Natural killer cell (primary cell): ENCODE data around the gene TMEM182. TPM values are rescaled to one million over a fixed set of nuclear protein-coding genes. Genes with fewer than 3 reads are reported as not detected.

Source experiments
- ATAC-seq, 3 donors: fragments of 150-1000 bp in 2 of 3; fragments of 200-7000 bp in 1 of 3; cut with Tn5 transposase; 1 replicate in 1 of 3; 2 replicates in 2 of 3; pipeline ENCODE4 v1.10.0; 2021; ENCODE audit warnings: mild to moderate bottlenecking in 2 of 3, moderate library complexity in 2 of 3
- DNase-seq, 2 donors: peaks; one replicate each; pipeline versions ENCODE4 v3.0.0 to v3.0.0-alpha.2; 2013 to 2021; ENCODE audit warnings: mixed read lengths in 1 of 2
- H3K27ac ChIP-seq: one replicate; pipeline ENCODE4 v1.5.1; 2013; ENCODE audit warnings: mild to moderate bottlenecking, low read length
- H3K27me3 ChIP-seq: one replicate; pipeline ENCODE4 v1.6.1; 2013; ENCODE audit warnings: low read length; ENCODE audit not compliant: control insufficient read depth, insufficient read depth
- H3K36me3 ChIP-seq: one replicate; pipeline ENCODE4 v1.6.1; 2013; ENCODE audit warnings: low read length; ENCODE audit not compliant: control insufficient read depth, insufficient read depth
- H3K4me1 ChIP-seq: one replicate; pipeline ENCODE4 v1.6.1; 2013; ENCODE audit warnings: low read length; ENCODE audit not compliant: control insufficient read depth, insufficient read depth
- H3K4me3 ChIP-seq: one replicate; pipeline ENCODE4 v1.5.1; 2013; ENCODE audit warnings: low read length
- H3K9me3 ChIP-seq: one replicate; pipeline ENCODE4 v1.6.1; 2013; ENCODE audit warnings: low read length; ENCODE audit not compliant: control insufficient read depth, insufficient read depth
- H3K27ac Mint-ChIP-seq, 2 donors: one replicate each; pipeline ENCODE4 v1.8.0; 2022; ENCODE audit warnings: mild to moderate bottlenecking in 2 of 2, mixed read lengths in 2 of 2, moderate library complexity in 1 of 2
- H3K27me3 Mint-ChIP-seq, 2 donors: one replicate each; pipeline ENCODE4 v1.8.0; 2022; ENCODE audit warnings: low read depth in 2 of 2, mixed read lengths in 2 of 2
- H3K36me3 Mint-ChIP-seq: one replicate; pipeline ENCODE4 v1.8.0; 2022; ENCODE audit warnings: mixed read lengths
- H3K4me1 Mint-ChIP-seq, 2 donors: one replicate each; pipeline ENCODE4 v1.8.0; 2022; ENCODE audit warnings: mixed read lengths in 2 of 2
- H3K4me3 Mint-ChIP-seq: one replicate; pipeline ENCODE4 v1.8.0; 2022; ENCODE audit warnings: mild to moderate bottlenecking, moderate library complexity, mixed read lengths
- H3K9me3 Mint-ChIP-seq, 2 donors: one replicate each; pipeline ENCODE4 v1.8.0; 2022; ENCODE audit warnings: mixed read lengths in 2 of 2
- WGBS: methylation state at CpG from one replicate; pipeline ENCODE4 v1.1.7; 2013; ENCODE audit warnings: missing lambda C conversion rate; ENCODE audit not compliant: insufficient coverage; 5-methylcytosine and 5-hydroxymethylcytosine counted together
- intact Hi-C: fragments of 100-400 bp; cut with micrococcal nuclease; formaldehyde crosslinking; loops from one replicate; pipeline ENCODE4 v1.14.2; 2022
- total RNA-seq, 4 donors: library from RNA; stranded (reverse); fragments of 120-200 nt in 1 of 4; gene quantifications; one replicate each; pipeline versions ENCODE4 v1.2.3 to v1.2.4, GENCODE V29; 2013 to 2022
- TF ChIP-seq, protein P1 (sequence below): fragments of 200-600 bp; IDR thresholded peaks from one replicate; pipeline ENCODE4 v1.8.0; 2022; ENCODE audit warnings: antibody characterized with exemption

The TMEM182 gene
- total RNA-seq, 3 donors from 2014 or later (not counting 1 experiment from before 2014, with no cell fraction given) = 3.2 to 4.9 (median 4.1) TPM

DNA sequence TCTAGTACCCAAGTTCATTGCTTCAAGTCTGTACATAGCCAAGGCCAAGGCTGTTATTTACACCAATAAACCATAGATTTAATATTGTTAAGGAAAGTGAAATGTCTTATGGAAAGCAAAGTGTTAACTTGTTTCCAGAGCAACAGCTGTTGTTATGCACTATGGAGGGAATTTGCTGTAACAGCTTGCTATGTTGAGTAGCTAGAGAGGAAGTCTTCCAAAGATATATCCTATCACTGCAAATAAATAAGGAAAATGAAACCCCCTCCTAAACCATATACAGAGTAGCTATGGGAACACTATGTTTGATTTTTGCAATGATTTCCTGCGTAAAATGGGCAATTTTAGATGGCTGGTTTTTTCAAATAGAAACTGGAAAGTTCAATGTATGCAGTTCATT lies 21.1 kb downstream of the TMEM182 start:
- no peak overlapping the region for H3K27ac Mint-ChIP-seq
- no peaks in the 10 kb centered on the region for H3K36me3 ChIP-seq
- ATAC-seq (no peak), DNase-seq (no peak)
- no peak overlapping the region for H3K4me3 Mint-ChIP-seq
- H3K4me3 ChIP-seq = no peak overlapping the region
- WGBS = no CpG with 5 or more reads among the region's 1 CpG
- H3K9me3 Mint-ChIP-seq = no peaks in the 10 kb centered on the region
- H3K27me3 ChIP-seq = no peaks in the 10 kb centered on the region
- no peaks in the 10 kb centered on the region for H3K9me3 ChIP-seq
- H3K36me3 Mint-ChIP-seq = no peaks in the 10 kb centered on the region
- no peak overlapping the region for H3K27ac ChIP-seq
- H3K27me3 Mint-ChIP-seq = peaks cover 0 to 12% of the 10 kb centered on the region in 2 donors
- TF ChIP-seq, protein P1, sequence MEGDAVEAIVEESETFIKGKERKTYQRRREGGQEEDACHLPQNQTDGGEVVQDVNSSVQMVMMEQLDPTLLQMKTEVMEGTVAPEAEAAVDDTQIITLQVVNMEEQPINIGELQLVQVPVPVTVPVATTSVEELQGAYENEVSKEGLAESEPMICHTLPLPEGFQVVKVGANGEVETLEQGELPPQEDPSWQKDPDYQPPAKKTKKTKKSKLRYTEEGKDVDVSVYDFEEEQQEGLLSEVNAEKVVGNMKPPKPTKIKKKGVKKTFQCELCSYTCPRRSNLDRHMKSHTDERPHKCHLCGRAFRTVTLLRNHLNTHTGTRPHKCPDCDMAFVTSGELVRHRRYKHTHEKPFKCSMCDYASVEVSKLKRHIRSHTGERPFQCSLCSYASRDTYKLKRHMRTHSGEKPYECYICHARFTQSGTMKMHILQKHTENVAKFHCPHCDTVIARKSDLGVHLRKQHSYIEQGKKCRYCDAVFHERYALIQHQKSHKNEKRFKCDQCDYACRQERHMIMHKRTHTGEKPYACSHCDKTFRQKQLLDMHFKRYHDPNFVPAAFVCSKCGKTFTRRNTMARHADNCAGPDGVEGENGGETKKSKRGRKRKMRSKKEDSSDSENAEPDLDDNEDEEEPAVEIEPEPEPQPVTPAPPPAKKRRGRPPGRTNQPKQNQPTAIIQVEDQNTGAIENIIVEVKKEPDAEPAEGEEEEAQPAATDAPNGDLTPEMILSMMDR = no peak
- intact Hi-C loops = no loop called here
- H3K4me1 ChIP-seq = peaks cover 6% of the 10 kb centered on the region
- peaks cover 14 to 15% of the 10 kb centered on the region in 2 donors for H3K4me1 Mint-ChIP-seq

DNA sequence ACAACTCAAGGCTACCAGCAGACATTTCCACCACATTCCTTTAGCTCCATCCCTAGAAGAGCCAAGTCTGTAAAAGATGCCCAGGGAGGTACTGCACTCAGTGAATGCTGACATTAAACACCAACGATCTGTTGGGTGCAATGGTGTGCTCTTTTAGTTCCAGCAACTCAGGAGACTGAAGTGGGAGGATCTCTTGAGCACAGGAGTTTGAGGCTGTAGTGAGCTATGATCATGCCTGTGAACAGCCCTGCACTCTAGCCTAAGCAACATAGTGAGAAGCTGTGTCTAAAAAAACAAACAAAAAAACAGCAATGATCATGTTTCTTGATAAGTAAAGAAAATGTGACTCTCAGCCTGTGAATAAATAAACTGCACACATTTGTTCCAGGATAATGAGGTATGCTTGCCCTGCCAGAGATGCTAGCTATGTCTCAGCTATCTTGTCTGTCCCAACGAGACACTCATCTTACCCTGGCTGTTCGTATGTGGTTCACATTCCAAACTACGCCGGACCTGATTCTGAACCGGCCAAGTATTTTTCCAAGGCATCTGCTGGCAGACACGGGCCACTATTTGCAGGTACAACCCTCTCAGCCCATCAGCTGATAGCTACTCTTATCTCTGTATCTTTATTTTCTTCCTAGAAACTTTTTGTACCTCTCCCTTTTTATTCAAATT lies 21.8 kb downstream of the TMEM182 start:
- TF ChIP-seq, protein P1 = no peak
- Mint-ChIP-seq H3K4me3 (no peak overlapping the region), H3K36me3 (no peaks in the 10 kb centered on the region), H3K4me1 (peaks cover 14 to 15% of the 10 kb centered on the region in 2 donors), H3K27ac (no peak overlapping the region), H3K27me3 (peaks cover 0 to 9% of the 10 kb centered on the region in 2 donors), H3K9me3 (no peaks in the 10 kb centered on the region)
- 82% methylated on average over 7 of the region's 7 CpGs for WGBS
- no peaks in the 10 kb centered on the region for H3K36me3 ChIP-seq
- ATAC-seq = no peak
- peaks cover 6% of the 10 kb centered on the region for H3K4me1 ChIP-seq
- no peaks in the 10 kb centered on the region for H3K9me3 ChIP-seq
- no peaks in the 10 kb centered on the region for H3K27me3 ChIP-seq
- intact Hi-C loops = no loop called here
- no peak overlapping the region for H3K27ac ChIP-seq
- no peak for DNase-seq
- H3K4me3 ChIP-seq = no peak overlapping the region

DNA sequence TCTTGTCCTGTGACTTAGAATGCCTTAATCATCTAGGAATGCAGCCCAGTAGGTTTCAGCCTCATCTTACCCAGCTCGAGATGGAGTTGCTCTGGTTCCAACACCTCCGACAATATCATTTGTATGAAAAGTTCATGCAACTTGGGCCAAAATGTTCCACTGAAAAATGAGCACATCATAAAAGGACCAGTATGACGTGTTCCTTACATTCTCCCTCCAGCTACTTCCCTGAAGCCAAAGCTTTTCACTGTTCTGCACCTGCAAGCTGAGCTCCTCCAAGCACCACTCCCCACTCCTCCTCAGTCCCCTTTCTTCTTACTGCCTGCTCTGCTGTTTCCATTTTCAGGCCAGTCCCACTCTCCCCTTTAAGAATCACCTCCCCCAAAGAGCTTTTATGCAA lies 23.1 kb downstream of the TMEM182 start:
- H3K27me3 Mint-ChIP-seq = no peaks in the 10 kb centered on the region
- Histone ChIP-seq H3K36me3 (no peaks in the 10 kb centered on the region), H3K4me3 (no peak overlapping the region), H3K27me3 (no peaks in the 10 kb centered on the region), H3K4me1 (peaks cover 6% of the 10 kb centered on the region), H3K27ac (no peak overlapping the region), H3K9me3 (no peaks in the 10 kb centered on the region)
- H3K9me3 Mint-ChIP-seq = no peaks in the 10 kb centered on the region
- peaks cover 14 to 15% of the 10 kb centered on the region in 2 donors for H3K4me1 Mint-ChIP-seq
- TF ChIP-seq, protein P1 = no peak
- DNase-seq (no peak), ATAC-seq (no peak)
- H3K4me3 Mint-ChIP-seq = no peak overlapping the region
- H3K27ac Mint-ChIP-seq = no peak overlapping the region
- intact Hi-C loops = no loop called here
- 95% methylated on average over 3 of the region's 3 CpGs for WGBS
- H3K36me3 Mint-ChIP-seq = no peaks in the 10 kb centered on the region
